Panc1 (cell line): Measurements from ENCODE around the gene TMEM131. TPM values are rescaled to one million over a fixed set of nuclear protein-coding genes. Genes with fewer than 3 reads are reported as not detected.

Experiments used
- ATAC-seq: fragments of 200-7000 bp; cut with Tn5 transposase; 2 replicates; pipeline ENCODE4 v1.9.1; 2020; ENCODE audit warnings: mild to moderate bottlenecking, moderate library complexity
- BruUV-seq: library from RNA; stranded (reverse); fragments of 400-500 nt; replicated peaks from 2 replicates; lab custom pipeline; 2021; lab: Mats Ljungman, UMichigan
- CTCF ChIA-PET: fragments of 300-600 bp; sonication (Branson Sonifier 250); formaldehyde crosslinking; loops from one replicate; lab custom pipeline; 2022; ENCODE audit warnings: antibody characterized with exemption; lab: Charles Lee
- POLR2A ChIA-PET: fragments of 300-600 bp; sonication (Branson Sonifier 250); formaldehyde crosslinking; loops from one replicate; lab custom pipeline; 2022; ENCODE audit warnings: antibody characterized with exemption; lab: Charles Lee
- DNase-seq: peaks from one replicate; pipeline ENCODE4 v3.0.0-alpha.2; 2010; ENCODE audit warnings: low read depth, low spot score
- H3K27ac ChIP-seq: 2 replicates; pipeline ENCODE4 v1.5.1; 2011; ENCODE audit warnings: mild to moderate bottlenecking, low read length, inconsistent platforms
- H3K27me3 ChIP-seq: fragments of 200-500 bp; sonication (Bioruptor generic); 2 replicates; pipeline ENCODE4 v1.6.0; 2014; ENCODE audit warnings: low read length, inconsistent platforms; ENCODE audit not compliant: control insufficient read depth, insufficient read depth
- H3K36me3 ChIP-seq: fragments of 200-500 bp; sonication (Bioruptor generic); 2 replicates; pipeline ENCODE4 v1.5.1; 2014; ENCODE audit warnings: inconsistent platforms, mild to moderate bottlenecking, low read length, moderate library complexity; ENCODE audit not compliant: control insufficient read depth, insufficient read depth
- H3K4me1 ChIP-seq: 2 replicates; pipeline ENCODE4 v1.5.1; 2011; ENCODE audit warnings: inconsistent platforms, mild to moderate bottlenecking, low read length, moderate library complexity; ENCODE audit not compliant: control insufficient read depth, insufficient read depth
- H3K4me3 ChIP-seq, 2 experiments: 2 replicates each; pipeline ENCODE4 v1.5.1; 2011 to 2012; ENCODE audit warnings: low read depth in 2 of 2, low read length in 2 of 2, mild to moderate bottlenecking in 2 of 2, inconsistent platforms in 1 of 2, moderate library complexity in 1 of 2
- H3K9me3 ChIP-seq: fragments of 200-500 bp; sonication (Bioruptor generic); 2 replicates; pipeline ENCODE4 v1.5.1; 2014; ENCODE audit warnings: low read depth, mild to moderate bottlenecking, inconsistent platforms, low read length, moderate library complexity; ENCODE audit not compliant: control insufficient read depth, insufficient read depth
- CTCF ChIP-seq: fragments of 450-650 bp; IDR thresholded peaks from 2 replicates; pipeline ENCODE4 v1.5.1; 2017; ENCODE audit warnings: mild to moderate bottlenecking
- POLR2AphosphoS5 ChIP-seq: IDR thresholded peaks from 2 replicates; pipeline ENCODE4 v1.6.1; 2012; ENCODE audit warnings: mild to moderate bottlenecking, low read depth, low read length, moderate library complexity
- SIN3A ChIP-seq: IDR thresholded peaks from 2 replicates; pipeline ENCODE4 v1.6.1; 2012; ENCODE audit warnings: low read depth, mild to moderate bottlenecking, low read length, moderate library complexity, borderline replicate concordance; ENCODE audit not compliant: insufficient read depth
- TCF7L2 ChIP-seq: IDR thresholded peaks from 2 replicates; pipeline ENCODE4 v1.6.1; 2011; ENCODE audit warnings: mild to moderate bottlenecking, low read depth, low read length, inconsistent platforms
- in situ Hi-C: cut with HindIII; loops from 2 replicates; pipeline ENCODE4 v1.10.0; 2016; ENCODE audit warnings: low sequenced_read_pairs, low pct_unique_long_range_greater_than_20kb
- intact Hi-C: fragments of 100-400 bp; cut with micrococcal nuclease; formaldehyde crosslinking; loops from one replicate; pipeline ENCODE4 v1.10.0; 2022; ENCODE audit not compliant: unreplicated experiment
- total RNA-seq: library from RNA; stranded (reverse); gene quantifications from one replicate; pipeline ENCODE4 v1.2.1, GENCODE V29; 2021; ENCODE audit not compliant: unreplicated experiment
- TF ChIP-seq, protein P1 (sequence below), 2 experiments: IDR thresholded peaks; 2 replicates each; pipeline ENCODE4 v1.6.1; 2011 to 2012; ENCODE audit warnings: low read depth in 2 of 2, control low read depth in 1 of 2, low read length in 1 of 2, mild to moderate bottlenecking in 1 of 2, moderate library complexity in 1 of 2; ENCODE audit not compliant: insufficient read depth in 1 of 2

Gene TMEM131
- total RNA-seq, 1 experiment from 2014 or later: 43.4 TPM

- no TSS peak for BruUV-seq
- no peak for ATAC-seq
Measured at GRCh38 chr2:98028101-98028561, 32.4 kb upstream of the TMEM131 start.

DNA sequence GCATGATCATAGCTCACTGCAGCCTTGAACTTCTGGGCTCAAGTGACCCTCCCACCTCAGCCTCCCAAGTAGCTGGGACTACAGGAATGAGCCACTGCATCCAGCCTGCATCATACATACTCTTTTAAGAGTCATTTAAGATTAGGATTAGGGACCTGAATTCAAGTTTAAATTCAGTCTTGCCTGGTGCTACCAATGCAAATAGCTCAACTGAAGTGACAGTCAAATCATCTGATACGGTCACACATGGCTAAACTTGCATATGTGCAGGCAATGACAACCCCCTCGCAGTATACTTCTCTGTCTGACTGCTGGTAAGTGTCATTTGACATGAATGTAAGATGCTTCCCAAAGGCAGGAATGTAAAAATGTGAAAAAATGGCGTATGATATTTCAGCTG lies 31.8 kb upstream of the TMEM131 start:
- no peak overlapping the region for H3K27ac ChIP-seq
- CTCF ChIA-PET: no interaction called here
- in situ Hi-C loops (no loop called here), intact Hi-C loops (no loop called here)
- H3K36me3 ChIP-seq: no peaks in the 10 kb centered on the region
- H3K9me3 ChIP-seq: no peaks in the 10 kb centered on the region
- H3K27me3 ChIP-seq: peaks cover 4% of the 10 kb centered on the region; the same call in 1 of the 2 replicates
- no peak overlapping the region for H3K4me3 ChIP-seq
- TF ChIP-seq SIN3A (no peak), CTCF (no peak), TCF7L2 (no peak), POLR2AphosphoS5 (no peak)
- TF ChIP-seq, protein P1, sequence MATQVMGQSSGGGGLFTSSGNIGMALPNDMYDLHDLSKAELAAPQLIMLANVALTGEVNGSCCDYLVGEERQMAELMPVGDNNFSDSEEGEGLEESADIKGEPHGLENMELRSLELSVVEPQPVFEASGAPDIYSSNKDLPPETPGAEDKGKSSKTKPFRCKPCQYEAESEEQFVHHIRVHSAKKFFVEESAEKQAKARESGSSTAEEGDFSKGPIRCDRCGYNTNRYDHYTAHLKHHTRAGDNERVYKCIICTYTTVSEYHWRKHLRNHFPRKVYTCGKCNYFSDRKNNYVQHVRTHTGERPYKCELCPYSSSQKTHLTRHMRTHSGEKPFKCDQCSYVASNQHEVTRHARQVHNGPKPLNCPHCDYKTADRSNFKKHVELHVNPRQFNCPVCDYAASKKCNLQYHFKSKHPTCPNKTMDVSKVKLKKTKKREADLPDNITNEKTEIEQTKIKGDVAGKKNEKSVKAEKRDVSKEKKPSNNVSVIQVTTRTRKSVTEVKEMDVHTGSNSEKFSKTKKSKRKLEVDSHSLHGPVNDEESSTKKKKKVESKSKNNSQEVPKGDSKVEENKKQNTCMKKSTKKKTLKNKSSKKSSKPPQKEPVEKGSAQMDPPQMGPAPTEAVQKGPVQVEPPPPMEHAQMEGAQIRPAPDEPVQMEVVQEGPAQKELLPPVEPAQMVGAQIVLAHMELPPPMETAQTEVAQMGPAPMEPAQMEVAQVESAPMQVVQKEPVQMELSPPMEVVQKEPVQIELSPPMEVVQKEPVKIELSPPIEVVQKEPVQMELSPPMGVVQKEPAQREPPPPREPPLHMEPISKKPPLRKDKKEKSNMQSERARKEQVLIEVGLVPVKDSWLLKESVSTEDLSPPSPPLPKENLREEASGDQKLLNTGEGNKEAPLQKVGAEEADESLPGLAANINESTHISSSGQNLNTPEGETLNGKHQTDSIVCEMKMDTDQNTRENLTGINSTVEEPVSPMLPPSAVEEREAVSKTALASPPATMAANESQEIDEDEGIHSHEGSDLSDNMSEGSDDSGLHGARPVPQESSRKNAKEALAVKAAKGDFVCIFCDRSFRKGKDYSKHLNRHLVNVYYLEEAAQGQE (IDR thresholded peaks at IDR 0.05; ENCODE audit: insufficient read depth in 1 of 2, low read depth in 2 of 2, low read length in 1 of 2): no peak
- DNase-seq: no peak
- no TSS peak for BruUV-seq
- no peak for ATAC-seq
- POLR2A ChIA-PET: no interaction called here
- no peaks in the 10 kb centered on the region for H3K4me1 ChIP-seq

More at GRCh38 chr2:98028101-98028561, 32.4 kb upstream of the TMEM131 start:
- Histone ChIP-seq H3K9me3 (no peaks in the 10 kb centered on the region), H3K36me3 (no peaks in the 10 kb centered on the region), H3K27me3 (peaks cover 4% of the 10 kb centered on the region; the same call in 1 of the 2 replicates), H3K4me1 (no peaks in the 10 kb centered on the region), H3K4me3 (no peak overlapping the region), H3K27ac (no peak overlapping the region)
- TF ChIP-seq POLR2AphosphoS5 (no peak), CTCF (no peak), SIN3A (no peak), TCF7L2 (no peak)
- TF ChIP-seq, protein P1 (IDR thresholded peaks at IDR 0.05; ENCODE audit: insufficient read depth in 1 of 2, low read depth in 2 of 2, low read length in 1 of 2): no peak
- POLR2A ChIA-PET: no interaction called here
- CTCF ChIA-PET: interaction anchor here (0.5 kb wide), 1 partner anchor 36 kb away, joined by 3 read pairs; no protein-coding TSS in a partner anchor
- no peak for DNase-seq
- in situ Hi-C loops: no loop called here
- intact Hi-C loops: no loop called here
